NCI-H1048 (cell line): ENCODE results near the gene SLC6A13.

ENCODE experiments used
- DNase-seq: peaks from one replicate; lab custom pipeline; 2025; lab: John Stamatoyannopoulos, UW

The SLC6A13 gene

GRCh38 chr12:177980-178828 lies 84.4 kb downstream of the SLC6A13 start:
- DNase-seq: no peak

- DNase-seq: no peak
Measured at GRCh38 chr12:177336-177979, 85.2 kb downstream of the SLC6A13 start.

- no peak for DNase-seq
Measured at GRCh38 chr12:176321-177181, 86.1 kb downstream of the SLC6A13 start.

DNA sequence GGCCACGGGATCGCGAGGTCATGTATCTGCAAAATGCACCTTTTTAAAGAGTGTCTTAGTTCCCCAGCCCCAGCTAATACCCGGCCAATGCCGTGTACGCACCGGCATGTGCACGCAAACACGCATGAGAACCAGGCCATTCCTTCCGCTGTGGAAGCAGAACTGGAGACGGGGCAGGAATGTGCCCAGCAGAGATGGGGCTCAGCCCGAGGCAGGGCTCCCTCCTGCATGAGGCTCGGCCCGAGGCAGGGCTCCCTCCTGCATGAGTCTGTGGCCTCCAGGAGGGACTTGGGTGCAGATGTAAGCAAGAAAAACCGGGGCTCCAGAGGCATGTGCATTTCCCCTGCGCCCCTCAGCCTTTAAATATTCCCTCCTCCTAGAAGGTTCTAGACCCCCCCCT lies 86.9 kb downstream of the SLC6A13 start:
- DNase-seq: no peak

DNA sequence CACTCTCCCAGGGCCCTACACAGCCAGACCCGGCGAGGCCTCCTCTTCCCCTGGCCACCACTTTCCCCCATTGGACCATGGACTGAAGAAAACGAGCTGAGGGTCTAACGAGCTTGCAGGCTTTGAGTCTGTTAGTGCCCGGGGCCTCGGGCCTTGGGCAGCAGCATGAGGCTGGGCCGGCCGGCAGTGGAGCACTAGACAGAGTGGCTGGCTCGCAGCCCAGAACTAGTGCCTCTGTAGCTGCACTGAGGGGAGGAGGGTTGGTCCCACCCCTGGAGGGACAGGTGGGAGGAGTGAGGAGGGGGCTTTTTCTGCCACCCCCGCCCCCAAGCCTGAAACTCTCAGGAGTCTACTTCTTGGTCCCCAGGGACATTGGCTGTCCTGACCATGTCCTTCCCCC lies 87.4 kb downstream of the SLC6A13 start:
- DNase-seq: no peak

- no peak for DNase-seq
Measured at GRCh38 chr12:174596-174995, 88.0 kb downstream of the SLC6A13 start.

- DNase-seq: no peak
Measured at GRCh38 chr12:174124-174523, 88.5 kb downstream of the SLC6A13 start.

GRCh38 chr12:172732-173161 lies 89.9 kb downstream of the SLC6A13 start:
- no peak for DNase-seq

DNA sequence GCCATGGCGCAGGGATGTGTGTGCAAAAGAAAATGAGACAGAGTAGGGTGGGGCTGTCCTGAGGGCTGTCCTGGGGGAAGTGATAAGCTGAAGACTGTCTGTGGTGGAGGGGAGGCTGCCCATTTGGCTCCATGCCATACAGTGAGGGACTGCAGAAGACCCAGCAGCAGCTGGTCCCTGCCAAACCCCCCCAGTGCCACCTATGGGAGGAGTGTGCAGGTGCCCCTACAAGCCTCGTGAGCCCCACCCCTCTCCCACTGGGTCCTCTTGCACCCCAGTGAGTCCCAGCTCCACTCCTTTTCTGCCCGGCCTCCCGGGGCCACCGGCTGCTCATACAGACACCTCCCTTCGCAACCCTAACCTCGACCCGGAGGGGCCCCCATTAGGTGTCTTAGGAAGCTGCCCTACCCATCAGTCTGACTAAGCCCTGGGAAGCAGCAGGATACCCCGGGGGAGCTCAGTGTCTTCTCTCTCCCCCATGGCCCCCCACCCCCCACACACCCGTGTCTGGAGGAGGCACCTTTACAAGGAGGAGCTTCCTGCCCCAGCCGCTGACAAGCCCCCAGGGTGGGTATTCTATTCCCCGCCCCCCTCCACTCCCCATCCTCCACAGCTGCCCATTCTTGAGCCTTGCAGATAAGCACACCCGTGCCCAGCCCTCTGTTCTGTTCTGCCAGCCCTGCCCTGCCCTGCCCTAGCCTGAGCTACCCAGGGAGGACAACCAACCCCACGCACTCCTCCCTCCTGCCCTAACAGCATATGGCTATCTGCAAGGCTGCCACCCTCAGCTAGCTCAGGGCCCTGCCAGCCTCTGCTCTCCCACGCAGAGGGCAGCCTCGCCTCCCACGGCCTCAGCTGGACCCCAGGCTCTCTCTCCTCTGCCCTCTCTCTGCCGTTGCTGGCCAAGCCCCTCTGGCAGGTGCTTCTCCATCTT lies 90.6 kb downstream of the SLC6A13 start:
- DNase-seq: no peak

DNA sequence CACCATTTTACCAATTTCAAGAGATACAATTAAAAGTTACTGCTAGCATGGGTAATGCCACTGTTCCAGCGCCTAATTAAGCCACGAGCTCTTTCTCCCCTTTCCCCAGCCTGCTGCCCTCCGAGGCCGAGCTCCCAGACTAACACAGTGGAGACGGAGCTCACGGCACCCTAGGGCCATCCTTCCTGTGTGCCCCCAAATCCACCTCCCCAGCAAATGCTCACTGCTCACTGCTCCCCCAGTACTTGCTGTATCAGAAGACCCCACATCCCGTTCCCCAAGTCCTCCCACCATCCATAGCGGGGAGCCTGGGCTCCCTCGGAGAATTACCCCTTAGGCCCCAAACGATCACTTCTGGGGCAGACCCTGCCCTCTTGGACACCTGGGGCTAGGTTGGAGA lies 91.4 kb downstream of the SLC6A13 start:
- no peak for DNase-seq
